Cortex of kidney (tissue), 1 donor: Measurements from ENCODE around the gene CDKL1.
"Not testable (repeated sequence)": the region's sequence is repeated elsewhere in the genome, so short reads cannot be mapped to it uniquely, and the experiment has no call there.

Experiments used
- DNase-seq: peaks from one replicate; lab custom pipeline; 2025; lab: John Stamatoyannopoulos, UW

CDKL1 gene

GRCh38 chr14:50356283-50356682 is 40.4 kb downstream of the CDKL1 start:
- DNase-seq = not testable (repeated sequence)

GRCh38 chr14:50355692-50356091 is 41.0 kb downstream of the CDKL1 start:
- no peak for DNase-seq

GRCh38 chr14:50354527-50354926 is 42.2 kb downstream of the CDKL1 start:
- no peak for DNase-seq

- no peak for DNase-seq
These were observed 43.6 kb downstream of the CDKL1 start for GRCh38 chr14:50353126-50353525.

GRCh38 chr14:50352584-50352983 is 44.1 kb downstream of the CDKL1 start:
- DNase-seq = no peak

- DNase-seq = no peak
These were observed 45.7 kb downstream of the CDKL1 start for GRCh38 chr14:50350975-50351374.

- no peak for DNase-seq
These were observed 47.7 kb downstream of the CDKL1 start for GRCh38 chr14:50348933-50349332.

GRCh38 chr14:50347521-50347920 is 49.2 kb downstream of the CDKL1 start:
- DNase-seq = no peak

- DNase-seq = no peak
These were observed 50.7 kb downstream of the CDKL1 start for GRCh38 chr14:50345846-50346422.

- no peak for DNase-seq
These were observed 51.7 kb downstream of the CDKL1 start for GRCh38 chr14:50344876-50345563.

- DNase-seq = no peak
These were observed 52.4 kb downstream of the CDKL1 start for GRCh38 chr14:50344116-50344775.

- DNase-seq = no peak
These were observed 53.2 kb downstream of the CDKL1 start for GRCh38 chr14:50343434-50343833.

- DNase-seq = no peak
These were observed 54.2 kb downstream of the CDKL1 start for GRCh38 chr14:50342221-50343078.

- DNase-seq = no peak
These were observed 55.7 kb downstream of the CDKL1 start for GRCh38 chr14:50340963-50341362.

GRCh38 chr14:50340045-50340444 is 56.6 kb downstream of the CDKL1 start:
- no peak for DNase-seq

- no peak for DNase-seq
These were observed 57.4 kb downstream of the CDKL1 start for GRCh38 chr14:50339178-50339804.

- DNase-seq = no peak
These were observed 58.1 kb downstream of the CDKL1 start for GRCh38 chr14:50338587-50338986.

- DNase-seq = no peak
These were observed 60.5 kb downstream of the CDKL1 start for GRCh38 chr14:50335989-50336824.

- no peak for DNase-seq
These were observed 61.3 kb downstream of the CDKL1 start for GRCh38 chr14:50335389-50335788.

GRCh38 chr14:50334211-50334610 is 62.5 kb downstream of the CDKL1 start:
- no peak for DNase-seq

GRCh38 chr14:50333014-50333509 is 63.6 kb downstream of the CDKL1 start:
- no peak for DNase-seq
